Middle frontal gyrus (tissue), 1 donor: Measurements from ENCODE around the gene RAET1L.
"Not testable (repeated sequence)": the region's sequence is repeated elsewhere in the genome, so short reads cannot be mapped to it uniquely, and the experiment has no call there.

Experiments
- DNase-seq: peaks from one replicate; pipeline ENCODE4 v3.0.0-alpha.2; 2015; ENCODE audit warnings: low spot score; ENCODE audit errors: extremely low spot score

Gene RAET1L

GRCh38 chr6:149991838-149992237 lies 33.5 kb downstream of the RAET1L start:
- DNase-seq, result no peak

- DNase-seq, result not testable (repeated sequence)
Measured at GRCh38 chr6:149991472-149991795, 33.9 kb downstream of the RAET1L start.

GRCh38 chr6:149990661-149991471 lies 34.5 kb downstream of the RAET1L start:
- DNase-seq, result no peak

GRCh38 chr6:149990212-149990660 lies 35.1 kb downstream of the RAET1L start:
- DNase-seq, result no peak

DNA sequence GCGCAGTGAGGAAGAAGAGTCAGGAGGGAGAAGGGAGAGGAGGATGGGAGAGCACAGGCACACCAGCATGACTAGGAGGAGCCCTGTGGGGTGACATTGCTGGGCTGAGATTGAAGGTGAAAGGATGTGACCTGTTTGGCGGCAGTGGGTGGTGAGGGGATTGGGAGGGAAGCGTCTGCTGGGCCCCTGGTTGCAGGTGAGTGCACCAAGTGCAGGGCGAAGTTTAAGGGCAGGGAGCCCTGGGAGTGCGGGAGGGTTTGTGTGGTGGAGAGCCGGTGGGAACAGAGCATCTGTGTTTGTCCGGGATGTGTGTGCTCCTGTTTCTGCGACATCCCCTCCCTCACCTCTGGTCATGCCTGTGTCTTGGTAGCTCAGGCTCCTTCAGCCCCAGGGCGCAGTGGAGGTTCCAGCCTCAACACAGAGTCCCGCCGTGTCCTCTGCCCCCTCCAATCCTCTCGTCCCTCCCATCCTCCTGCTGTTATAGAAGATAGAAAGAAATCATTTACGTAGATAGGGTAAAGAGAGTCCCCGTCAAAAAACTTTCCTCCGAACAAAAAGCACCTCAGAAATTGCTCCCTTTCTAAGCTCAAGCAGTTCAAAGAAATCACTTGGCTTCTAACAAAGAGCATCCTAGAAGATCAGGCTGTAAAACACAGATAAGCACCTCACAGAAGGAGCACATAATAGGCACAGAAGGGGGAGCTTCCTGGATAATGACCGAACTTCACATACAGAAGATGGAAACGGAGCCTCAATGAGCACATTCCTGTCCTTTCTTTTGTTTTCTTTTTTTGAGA lies 36.6 kb downstream of the RAET1L start:
- DNase-seq, result no peak

- DNase-seq, result no peak
Measured at GRCh38 chr6:149987602-149988107, 37.7 kb downstream of the RAET1L start.

- DNase-seq, result no peak
Measured at GRCh38 chr6:149985481-149985937, 39.8 kb downstream of the RAET1L start.

- DNase-seq, result no peak
Measured at GRCh38 chr6:149984773-149985172, 40.6 kb downstream of the RAET1L start.

DNA sequence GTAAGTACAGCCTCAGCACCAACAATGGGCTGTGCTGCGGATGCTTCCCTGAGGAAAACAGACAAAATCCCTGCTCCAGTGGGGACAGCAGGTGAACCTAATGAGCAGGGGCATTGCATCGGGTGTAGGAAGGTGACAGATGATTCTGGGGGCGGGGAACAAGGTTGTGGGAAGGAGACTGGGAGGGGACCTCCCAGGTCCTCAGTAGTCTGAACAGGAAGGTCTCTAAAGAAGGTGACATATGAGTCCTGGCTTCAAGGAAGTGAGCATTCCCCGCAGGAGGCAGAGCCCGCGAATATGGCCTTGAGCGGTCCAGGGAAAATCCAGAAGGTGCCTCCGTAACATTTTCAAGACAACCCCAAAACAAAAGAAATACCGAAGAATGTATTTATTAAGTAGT lies 42.2 kb downstream of the RAET1L start:
- DNase-seq, result no peak

GRCh38 chr6:149979293-149979692 lies 46.0 kb downstream of the RAET1L start:
- no peak for DNase-seq

DNA sequence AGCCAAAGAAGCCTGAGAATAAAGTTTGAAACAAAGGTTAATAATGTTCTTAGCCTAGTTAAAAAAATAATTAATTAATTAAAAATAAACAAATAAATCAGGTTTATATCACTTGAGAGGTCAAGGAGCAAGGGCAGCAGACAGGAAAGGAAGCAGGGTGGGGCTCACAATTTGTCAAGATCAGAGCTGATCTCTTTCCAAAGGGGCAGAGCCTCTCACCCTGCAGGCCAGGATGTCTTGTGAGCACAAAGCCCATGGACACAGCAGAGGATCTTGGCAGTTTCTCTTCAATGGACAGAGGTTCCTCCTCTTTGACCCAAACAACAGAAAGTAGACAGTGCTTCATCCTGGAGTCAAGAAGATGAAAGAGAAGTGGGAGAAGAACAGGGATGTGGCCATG lies 46.7 kb downstream of the RAET1L start:
- no peak for DNase-seq

DNA sequence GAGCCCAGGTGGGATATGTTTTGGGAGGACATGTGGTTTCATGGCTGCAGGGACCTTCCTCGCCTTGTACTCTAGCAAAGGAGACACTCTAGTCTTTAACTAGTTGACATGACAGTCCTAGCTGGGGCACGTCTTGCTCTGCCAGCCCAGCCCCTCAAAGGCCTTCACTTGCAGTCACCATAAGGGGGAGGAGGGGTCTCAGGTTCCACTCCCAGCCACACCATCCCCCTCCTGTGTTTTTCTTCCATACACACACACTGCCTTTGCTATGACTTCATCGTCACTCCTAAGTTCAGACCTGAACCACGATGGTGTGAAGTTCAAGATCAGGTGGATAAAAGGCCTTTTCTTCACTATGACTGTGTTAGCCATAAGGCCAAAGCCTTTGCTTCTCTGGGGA lies 48.1 kb downstream of the RAET1L start:
- DNase-seq, result no peak

DNA sequence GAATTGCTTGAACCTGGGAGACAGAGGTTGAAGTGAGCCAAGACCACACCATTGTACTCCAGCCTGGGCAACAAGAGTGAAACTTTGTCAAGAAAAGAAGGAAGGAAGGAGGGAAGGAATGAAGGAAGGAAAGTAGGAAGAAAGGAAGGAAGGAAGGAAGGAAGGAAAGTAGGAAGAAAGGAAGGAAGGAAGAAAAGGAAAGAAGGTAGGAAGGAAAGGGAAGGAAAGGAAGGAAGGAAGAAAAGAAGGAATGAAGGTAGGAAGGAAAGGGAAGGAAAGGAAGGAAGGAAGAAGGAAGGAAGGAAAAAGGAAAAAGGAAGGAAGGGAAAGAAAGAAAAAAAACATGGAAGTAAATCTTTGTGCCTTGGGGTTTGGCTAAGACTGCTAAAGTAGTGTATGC lies 49.9 kb downstream of the RAET1L start:
- no peak for DNase-seq

GRCh38 chr6:149974825-149975224 lies 50.5 kb downstream of the RAET1L start:
- no peak for DNase-seq

- DNase-seq, result not testable (repeated sequence)
Measured at GRCh38 chr6:149974394-149974793, 50.9 kb downstream of the RAET1L start.

GRCh38 chr6:149969635-149970034 lies 55.7 kb downstream of the RAET1L start:
- no peak for DNase-seq

DNA sequence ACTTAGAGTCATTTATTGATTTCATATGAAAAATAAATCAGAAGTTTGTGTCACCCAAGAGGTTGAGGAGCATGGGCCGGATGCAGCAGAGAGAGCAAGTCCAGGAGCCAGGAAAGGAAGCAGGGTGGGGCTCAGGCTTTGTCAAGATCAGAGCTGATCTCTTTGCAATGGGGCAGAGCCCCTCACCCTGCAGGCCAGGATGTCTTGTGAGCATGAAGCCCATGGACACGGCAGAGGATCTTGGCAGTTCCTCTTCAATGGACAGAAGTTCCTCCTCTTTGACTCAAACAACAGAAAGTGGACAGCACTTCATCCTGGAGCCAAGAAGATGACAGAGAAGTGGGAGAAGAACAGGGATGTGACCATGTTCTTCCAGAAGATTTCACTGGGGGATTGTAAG lies 56.4 kb downstream of the RAET1L start:
- DNase-seq, result not testable (repeated sequence)
